Esophagus muscularis mucosa (tissue), 2 donors: ENCODE data around the gene PRKN.

Experiments
- POLR2A ChIP-seq: fragments of 450-650 bp; IDR thresholded peaks from one replicate; pipeline ENCODE4 v1.6.1; 2017; ENCODE audit warnings: antibody characterized with exemption, moderate library complexity, mild to moderate bottlenecking, low read depth
- POLR2AphosphoS5 ChIP-seq, 2 donors: sonication (generic); formaldehyde crosslinking; IDR thresholded peaks; one replicate each; pipeline ENCODE4 v1.6.1; 2017; ENCODE audit warnings: antibody characterized with exemption in 2 of 2

GRCh38 chr6:161954699-161955276 is 772.8 kb downstream of the PRKN start:
- TF ChIP-seq POLR2A (no peak), POLR2AphosphoS5 (IDR thresholded peaks at IDR 0.05) (no peak)
